HepG2 (cell line): ENCODE measurements around the gene CHN1. TPM values are rescaled to one million over a fixed set of nuclear protein-coding genes. Genes with fewer than 3 reads are reported as not detected.
A peak's percentile ranks its signal among the peaks of the same experiment; 100 is the strongest.

Experiments
- ATAC-seq: fragments of 200-7000 bp; cut with Tn5 transposase; 3 replicates; pipeline ENCODE4 v1.9.1; 2020; ENCODE audit warnings: mild to moderate bottlenecking, moderate library complexity
- BruUV-seq: library from RNA; stranded (reverse); fragments of 400-500 nt; replicated peaks from 2 replicates; lab custom pipeline; 2021; lab: Mats Ljungman, UMichigan
- CTCF ChIA-PET: fragments of 300-600 bp; formaldehyde crosslinking; extraction: SDS; loops from one replicate; lab custom pipeline; 2021; ENCODE audit warnings: low total read pairs, inconsistent platforms, low intra/inter-chr PET ratio; lab: Yijun Ruan, JAX
- POLR2A ChIA-PET: fragments of 350-600 bp; sonication (Branson Sonifier 250); formaldehyde crosslinking; loops from one replicate; lab custom pipeline; 2020; ENCODE audit warnings: antibody characterized with exemption, inconsistent platforms; lab: Yijun Ruan, JAX
- DNase-seq: peaks from one replicate; pipeline ENCODE4 v3.0.0-alpha.2; 2015; ENCODE audit warnings: low spot score
- FAIRE-seq: peaks from 3 replicates; lab custom pipeline; 2011; peaks lifted over from hg19 to GRCh38; lab: Jason Lieb, UNC
- H2AFZ ChIP-seq: one replicate; pipeline ENCODE4 v1.6.1; 2011; ENCODE audit warnings: low read length, inconsistent platforms
- H3K27ac ChIP-seq: fragments of 300-600 bp; 3 replicates; pipeline ENCODE4 v1.8.0; 2011; ENCODE audit warnings: mixed run types, mild to moderate bottlenecking, mixed read lengths, low read length, inconsistent platforms; ENCODE audit not compliant: insufficient read depth; ENCODE audit errors: extremely low read length
- H3K27me3 ChIP-seq, 2 experiments: fragments of 200-600 bp in 1 of 2; 2 replicates in 1 of 2; 3 replicates in 1 of 2; pipeline versions ENCODE4 v1.6.0 to v1.8.0; 2011; ENCODE audit warnings: low read length in 2 of 2, mild to moderate bottlenecking in 2 of 2, moderate library complexity in 2 of 2, inconsistent platforms in 1 of 2; ENCODE audit not compliant: insufficient read depth in 2 of 2, control insufficient read depth in 1 of 2
- H3K36me3 ChIP-seq, 2 experiments: fragments of 200-600 bp in 1 of 2; replicated peaks in 1 of 2; 2 replicates in 1 of 2; 3 replicates in 1 of 2; pipeline versions ENCODE4 v1.5.1 to v1.8.0; 2011; ENCODE audit warnings: low read length in 2 of 2, inconsistent platforms in 1 of 2; ENCODE audit not compliant: insufficient read depth in 2 of 2, control insufficient read depth in 1 of 2
- H3K4me1 ChIP-seq: 2 replicates; pipeline ENCODE4 v1.5.1; 2012; ENCODE audit warnings: low read length, inconsistent platforms; ENCODE audit not compliant: insufficient read depth
- H3K4me2 ChIP-seq: 2 replicates; pipeline ENCODE4 v1.6.0; 2011; ENCODE audit warnings: low read depth, low read length, inconsistent platforms
- H3K4me3 ChIP-seq, 3 experiments: fragments of 200-600 bp in 1 of 3; sonication (generic), shearing (Covaris generic) in 1 of 3; replicated peaks in 1 of 3; 2 replicates each; pipeline ENCODE4 v1.5.1; 2011 to 2016; ENCODE audit warnings: low read length in 3 of 3, inconsistent platforms in 2 of 3, low read depth in 2 of 3, mild to moderate bottlenecking in 2 of 3, control low read depth in 1 of 3, mixed read lengths in 1 of 3; ENCODE audit not compliant: insufficient read depth in 1 of 3
- H3K79me2 ChIP-seq: one replicate; pipeline ENCODE4 v1.6.1; 2011; ENCODE audit warnings: low read length, inconsistent platforms; ENCODE audit not compliant: insufficient read depth
- H3K9ac ChIP-seq: 2 replicates; pipeline ENCODE4 v1.6.0; 2011; ENCODE audit warnings: mild to moderate bottlenecking, low read depth, low read length, inconsistent platforms; ENCODE audit not compliant: insufficient read depth
- H3K9me3 ChIP-seq: 2 replicates; pipeline ENCODE4 v1.5.1; 2012; ENCODE audit warnings: mild to moderate bottlenecking, low read length
- H4K20me1 ChIP-seq: 2 replicates; pipeline ENCODE4 v1.6.0; 2011; ENCODE audit warnings: inconsistent platforms, mild to moderate bottlenecking, low read length, moderate library complexity; ENCODE audit not compliant: insufficient read depth
- JDP2 ChIP-seq: sonication (generic); formaldehyde crosslinking; IDR thresholded peaks from 2 replicates; pipeline ENCODE4 v1.8.1; 2022; ENCODE audit warnings: missing genetic modification reagents, borderline replicate concordance
- MBD4 ChIP-seq: IDR thresholded peaks from 2 replicates; pipeline ENCODE4 v1.6.1; 2012; ENCODE audit warnings: low read length, inconsistent platforms, borderline replicate concordance
- NR2C2 ChIP-seq: sonication (generic); formaldehyde crosslinking; IDR thresholded peaks from 2 replicates; pipeline ENCODE4 v1.4.0; 2020; ENCODE audit warnings: missing genetic modification reagents, mild to moderate bottlenecking, moderate library complexity, borderline replicate concordance
- ZMYM3 ChIP-seq: sonication (generic); formaldehyde crosslinking; IDR thresholded peaks from 2 replicates; pipeline ENCODE4 v1.5.1; 2020; ENCODE audit warnings: mild to moderate bottlenecking, missing genetic modification reagents
- ZNF430 ChIP-seq: sonication (generic); formaldehyde crosslinking; IDR thresholded peaks from 2 replicates; pipeline ENCODE4 v1.9.0; 2021; ENCODE audit warnings: mild to moderate bottlenecking, missing genetic modification reagents
- ZNF883 ChIP-seq: sonication (generic); formaldehyde crosslinking; IDR thresholded peaks from 2 replicates; pipeline ENCODE4 v1.5.1; 2020; ENCODE audit warnings: mild to moderate bottlenecking, missing genetic modification reagents; ENCODE audit errors: not compliant biosample characterization
- WGBS: methylation state at CpG from one replicate; pipeline ENCODE4 v1.1.6; 2017; ENCODE audit warnings: low lambda C conversion rate; 5-methylcytosine and 5-hydroxymethylcytosine counted together
- in situ Hi-C: cut with HindIII; loops from 2 replicates; pipeline ENCODE4 v1.10.0; 2017; ENCODE audit warnings: low pct_unique_long_range_greater_than_20kb; ENCODE audit not compliant: extremely low pct_ligation_motif_present
- intact Hi-C: fragments of 100-400 bp; cut with micrococcal nuclease; formaldehyde crosslinking; loops from one replicate; pipeline ENCODE4 v1.10.0; 2022; ENCODE audit not compliant: unreplicated experiment
- polyA plus RNA-seq, 8 experiments: library from polyadenylated mRNA; depleted of rRNA in 3 of 8; stranded (reverse) in 7 of 8; unstranded in 1 of 8; fragments of >200 nt; fragmentation: Illumina TruSeq in 4 of 8; extraction: Trizol in 4 of 8; gene quantifications; 2 replicates each; pipeline versions ENCODE4 v1.2.1 to v1.2.3, GENCODE V29; 2011 to 2016; ENCODE audit warnings: low read depth in 4 of 8, missing spikeins in 1 of 8, mixed read lengths in 1 of 8; ENCODE audit not compliant: insufficient read depth in 1 of 8
- total RNA-seq, 5 experiments: library from RNA; depleted of rRNA; stranded (reverse); fragments of >200 nt; fragmentation: Illumina TruSeq; extraction: Trizol; gene quantifications; 2 replicates each; pipeline ENCODE4 v1.2.3, GENCODE V29; 2016; ENCODE audit warnings: low read depth in 1 of 5
- TF ChIP-seq, protein P1 (sequence below): sonication (generic); formaldehyde crosslinking; IDR thresholded peaks from 2 replicates; pipeline ENCODE4 v1.4.0; 2020; ENCODE audit warnings: missing genetic modification reagents, mild to moderate bottlenecking, borderline replicate concordance

CHN1 gene
- total and polyA plus RNA-seq, 2 of the 13 experiments (the other 11 are each of a cell fraction or from before 2014, with no cell fraction given) = 2.8 to 3.5 TPM

GRCh38 chr2:174918886-174919526, 86.2 kb downstream of the CHN1 start (continued):
- TF ChIP-seq, protein P1, sequence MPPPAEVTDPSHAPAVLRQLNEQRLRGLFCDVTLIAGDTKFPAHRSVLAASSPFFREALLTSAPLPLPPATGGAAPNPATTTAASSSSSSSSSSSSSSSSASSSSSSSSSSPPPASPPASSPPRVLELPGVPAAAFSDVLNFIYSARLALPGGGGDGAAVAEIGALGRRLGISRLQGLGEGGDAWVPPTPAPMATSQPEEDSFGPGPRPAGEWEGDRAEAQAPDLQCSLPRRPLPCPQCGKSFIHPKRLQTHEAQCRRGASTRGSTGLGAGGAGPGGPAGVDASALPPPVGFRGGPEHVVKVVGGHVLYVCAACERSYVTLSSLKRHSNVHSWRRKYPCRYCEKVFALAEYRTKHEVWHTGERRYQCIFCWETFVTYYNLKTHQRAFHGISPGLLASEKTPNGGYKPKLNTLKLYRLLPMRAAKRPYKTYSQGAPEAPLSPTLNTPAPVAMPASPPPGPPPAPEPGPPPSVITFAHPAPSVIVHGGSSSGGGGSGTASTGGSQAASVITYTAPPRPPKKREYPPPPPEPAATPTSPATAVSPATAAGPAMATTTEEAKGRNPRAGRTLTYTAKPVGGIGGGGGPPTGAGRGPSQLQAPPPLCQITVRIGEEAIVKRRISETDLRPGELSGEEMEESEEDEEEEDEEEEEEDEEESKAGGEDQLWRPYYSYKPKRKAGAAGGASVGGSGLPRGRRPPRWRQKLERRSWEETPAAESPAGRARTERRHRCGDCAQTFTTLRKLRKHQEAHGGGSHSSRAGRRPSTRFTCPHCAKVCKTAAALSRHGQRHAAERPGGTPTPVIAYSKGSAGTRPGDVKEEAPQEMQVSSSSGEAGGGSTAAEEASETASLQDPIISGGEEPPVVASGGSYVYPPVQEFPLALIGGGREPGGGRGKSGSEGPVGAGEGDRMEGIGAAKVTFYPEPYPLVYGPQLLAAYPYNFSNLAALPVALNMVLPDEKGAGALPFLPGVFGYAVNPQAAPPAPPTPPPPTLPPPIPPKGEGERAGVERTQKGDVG (CRISPR knock-in tag) = no peak
- TF ChIP-seq ZMYM3 (CRISPR knock-in tag) (no peak), MBD4 (no peak), NR2C2 (no peak), ZNF883 (no peak), JDP2 (CRISPR knock-in tag) (no peak)
- TF ChIP-seq, all 625 proteins: peak for 0

GRCh38 chr2:174916270-174916930, 88.8 kb downstream of the CHN1 start:
- no TSS peak for BruUV-seq
- ChIA-PET POLR2A (no interaction called here), CTCF (no interaction called here)
- no peaks in the 10 kb centered on the region for H4K20me1 ChIP-seq
- no peak overlapping the region for H3K9ac ChIP-seq
- H2AFZ ChIP-seq = no peak overlapping the region
- WGBS = 54% methylated on average over 4 of the region's 4 CpGs
- in situ Hi-C loops (no loop called here), intact Hi-C loops (no loop called here)
- no peak overlapping the region for H3K4me3 ChIP-seq
- no peaks in the 10 kb centered on the region for H3K36me3 ChIP-seq
- no peaks in the 10 kb centered on the region for H3K9me3 ChIP-seq
- no peak overlapping the region for H3K27ac ChIP-seq
- no peak for TF ChIP-seq ZNF430 (CRISPR knock-in tag)
- no peaks in the 10 kb centered on the region for H3K4me1 ChIP-seq
- ATAC-seq (no peak), FAIRE-seq (no peak), DNase-seq (peak; percentile 6)
- H3K79me2 ChIP-seq = no peaks in the 10 kb centered on the region
- H3K27me3 ChIP-seq = no peaks in the 10 kb centered on the region
- H3K4me2 ChIP-seq = no peak overlapping the region
